ENCODE results near the gene APBA3.

Gene APBA3

DNA sequence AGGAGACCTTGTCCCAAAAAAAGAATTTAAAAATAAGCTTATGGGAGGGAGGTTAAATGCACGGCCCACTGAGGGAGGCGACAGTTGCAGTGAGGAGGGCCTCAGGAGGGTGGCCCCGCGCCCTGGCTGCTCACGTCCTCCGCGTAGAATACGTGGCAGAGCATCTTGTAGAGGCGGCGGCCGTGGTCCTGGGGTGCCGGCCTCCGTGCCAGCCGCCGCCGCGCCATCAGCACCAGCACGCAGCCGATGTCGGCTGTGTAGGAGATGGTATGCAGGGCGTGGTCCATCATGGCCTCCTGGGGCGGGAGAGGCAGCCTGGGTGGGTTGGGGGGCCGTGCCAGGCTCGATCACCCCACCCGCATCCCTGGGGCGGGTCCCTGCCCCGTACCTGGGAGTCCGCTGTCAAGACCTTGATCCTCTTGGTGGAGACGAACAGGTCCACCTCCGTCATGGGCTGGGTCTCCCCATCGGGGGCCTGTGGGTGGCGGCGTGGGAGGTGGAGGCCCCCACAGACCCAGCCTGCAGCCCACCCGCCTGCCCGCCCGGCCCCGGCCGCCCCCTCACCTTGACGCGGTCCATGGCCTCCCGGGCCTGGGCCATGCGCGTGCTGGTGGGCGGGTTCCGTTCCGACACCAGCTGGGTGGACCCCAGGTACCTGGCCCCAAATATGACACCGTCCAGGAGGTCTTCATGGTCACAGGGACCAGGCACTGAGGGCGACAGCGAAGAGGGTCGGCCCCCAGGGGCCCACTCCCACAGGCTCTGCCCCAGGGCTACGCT, 7.7 kb downstream of the APBA3 start:
- TF ChIP-seq CTCF (IDR thresholded peaks at IDR 0.05; ENCODE audit: insufficient read depth, low read length, missing control alignments) = no peak
- DNase-seq (ENCODE audit: low read depth, low spot score) = no peak
- ChIA-PET CTCF (interaction anchor here (5.8 kb wide), 1 partner anchor 8 kb away, joined by 33 read pairs; the partner anchor contains the start of genes APBA3 and MRPL54), POLR2A (no interaction called here)
- H3K4me3 ChIP-seq (ENCODE audit: low read depth, low read length) = no peak overlapping the region

DNA sequence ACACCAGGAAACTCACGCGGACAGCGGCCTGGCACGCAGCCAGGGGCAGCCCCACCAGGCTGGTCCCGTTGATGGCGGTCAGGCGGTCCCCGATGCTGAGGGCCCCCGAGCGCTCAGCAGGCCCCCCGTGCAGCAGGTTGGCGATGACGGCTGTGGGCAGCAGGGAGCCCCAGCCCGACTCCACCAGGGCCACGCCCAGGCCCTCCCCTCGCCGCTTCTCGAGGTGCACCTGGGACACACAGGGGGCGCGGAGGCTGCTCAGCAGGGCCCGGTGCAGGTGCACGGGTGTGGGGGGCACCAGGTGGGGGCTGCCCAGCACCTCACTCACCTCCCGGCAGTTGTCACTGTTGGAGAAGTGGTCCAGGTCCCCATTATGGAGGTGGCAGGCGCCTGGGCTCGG, 9.0 kb downstream of the APBA3 start:
- H3K4me3 ChIP-seq (ENCODE audit: low read depth, low read length) = no peak overlapping the region
- ChIA-PET CTCF (interaction anchor here (5.8 kb wide), 1 partner anchor 10 kb away, joined by 33 read pairs; the partner anchor contains the start of genes APBA3 and MRPL54), POLR2A (no interaction called here)
- DNase-seq (ENCODE audit: low read depth, low spot score) = no peak
- TF ChIP-seq CTCF (IDR thresholded peaks at IDR 0.05; ENCODE audit: insufficient read depth, low read length, missing control alignments) = no peak

GRCh38 chr19:3751236-3751635, 10.3 kb downstream of the APBA3 start:
- no peak for TF ChIP-seq CTCF (IDR thresholded peaks at IDR 0.05; ENCODE audit: insufficient read depth, low read length, missing control alignments)
- ChIA-PET CTCF (interaction anchor here (5.8 kb wide), 1 partner anchor 11 kb away, joined by 33 read pairs; the partner anchor contains the start of genes APBA3 and MRPL54), POLR2A (no interaction called here)
- H3K4me3 ChIP-seq (ENCODE audit: low read depth, low read length) = no peak overlapping the region
- no peak for DNase-seq (ENCODE audit: low read depth, low spot score)

DNA sequence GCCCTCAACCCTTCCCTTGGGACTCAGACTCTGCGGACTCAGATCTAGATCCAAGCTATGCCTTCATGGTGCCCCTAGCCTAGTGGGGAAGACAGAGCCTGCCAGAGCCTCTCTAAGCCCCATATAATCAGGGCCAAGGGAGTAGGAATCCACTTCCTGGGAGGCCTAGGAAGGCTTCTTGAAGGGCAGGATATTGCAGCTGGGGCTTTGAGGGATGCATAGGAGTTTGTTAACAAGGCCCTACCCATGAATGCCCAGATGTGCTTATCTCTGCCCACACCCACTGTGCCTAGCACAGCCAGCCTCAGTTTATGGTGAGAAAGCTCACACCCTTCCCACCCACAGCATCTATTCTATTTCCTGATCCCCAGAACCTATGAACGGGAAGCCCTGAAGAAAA, 11.3 kb downstream of the APBA3 start:
- TF ChIP-seq CTCF (IDR thresholded peaks at IDR 0.05; ENCODE audit: insufficient read depth, low read length, missing control alignments) = no peak
- CTCF ChIA-PET = interaction anchor here (1.3 to 5.8 kb wide), 2 partner anchors 9 to 12 kb away, joined by 5 to 33 read pairs; partner anchors contain the start of genes APBA3 and MRPL54
- H3K4me3 ChIP-seq (ENCODE audit: low read depth, low read length) = no peak overlapping the region
- POLR2A ChIA-PET = no interaction called here
- DNase-seq (ENCODE audit: low read depth, low spot score) = no peak

- ChIA-PET POLR2A (no interaction called here), CTCF (interaction anchor here (1.2 to 5.8 kb wide), 2 partner anchors 13 to 20 kb away, joined by 4 to 33 read pairs; partner anchors contain the start of genes APBA3 and MRPL54)
- H3K4me3 ChIP-seq (ENCODE audit: low read depth, low read length) = no peak overlapping the region
- TF ChIP-seq CTCF (IDR thresholded peaks at IDR 0.05; ENCODE audit: insufficient read depth, low read length, missing control alignments) = no peak
- DNase-seq (ENCODE audit: low read depth, low spot score) = no peak
Measured at GRCh38 chr19:3748965-3749364, 12.5 kb downstream of the APBA3 start.

DNA sequence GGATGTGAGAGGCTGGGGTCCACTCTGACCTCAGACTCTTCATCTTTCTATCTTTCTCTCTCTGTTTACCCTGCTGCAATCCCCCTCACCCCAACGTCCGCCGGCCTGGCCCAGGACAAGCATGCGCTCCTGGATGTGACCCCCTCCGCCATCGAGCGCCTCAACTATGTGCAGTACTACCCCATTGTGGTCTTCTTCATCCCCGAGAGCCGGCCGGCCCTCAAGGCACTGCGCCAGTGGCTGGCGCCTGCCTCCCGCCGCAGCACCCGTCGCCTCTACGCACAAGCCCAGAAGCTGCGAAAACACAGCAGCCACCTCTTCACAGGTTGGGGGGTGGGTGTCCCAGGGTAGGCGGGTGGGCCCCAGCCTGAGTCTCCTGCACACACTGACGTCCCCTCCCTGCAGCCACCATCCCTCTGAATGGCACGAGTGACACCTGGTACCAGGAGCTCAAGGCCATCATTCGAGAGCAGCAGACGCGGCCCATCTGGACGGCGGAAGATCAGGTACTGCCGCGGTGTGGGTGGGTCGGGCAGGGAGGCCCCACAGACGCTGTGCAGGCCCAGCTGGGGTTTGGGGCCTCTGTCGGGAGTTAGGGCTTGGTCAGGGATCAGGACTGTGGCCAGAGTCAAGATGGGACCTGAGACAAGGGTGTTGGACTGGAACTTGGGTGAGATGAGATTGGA, 15.0 kb downstream of the APBA3 start:
- POLR2A ChIA-PET = no interaction called here
- no peak for TF ChIP-seq CTCF (IDR thresholded peaks at IDR 0.05; ENCODE audit: insufficient read depth, low read length, missing control alignments)
- H3K4me3 ChIP-seq (ENCODE audit: low read depth, low read length) = no peak overlapping the region
- CTCF ChIA-PET = no interaction called here
- no peak for DNase-seq (ENCODE audit: low read depth, low spot score)
